Stomach (tissue), 9 donors: ENCODE results near the gene OR2B2. TPM values are rescaled to one million over a fixed set of nuclear protein-coding genes. Genes with fewer than 3 reads are reported as not detected.
"Not testable (repeated sequence)": the region's sequence is repeated elsewhere in the genome, so short reads cannot be mapped to it uniquely, and the experiment has no call there.

Experiments
- DNase-seq, 2 donors: peaks; one replicate each; pipeline versions ENCODE4 v3.0.0 to v3.0.0-alpha.2; 2013 to 2019
- H3K27ac ChIP-seq, 5 donors: fragments of 200-600 bp in 4 of 5; sonication (generic) in 4 of 5; one replicate each; pipeline ENCODE4 v1.5.1; 2013 to 2019; ENCODE audit warnings: mild to moderate bottlenecking in 1 of 5, moderate library complexity in 1 of 5
- H3K27me3 ChIP-seq, 3 donors: fragments of 200-600 bp; sonication (generic); one replicate each; pipeline ENCODE4 v1.5.1; 2017 to 2019; ENCODE audit warnings: mixed run types in 1 of 3
- H3K36me3 ChIP-seq, 4 donors: fragments of 200-600 bp; sonication (generic); 1 replicate in 3 of 4; 2 replicates in 1 of 4; pipeline ENCODE4 v1.5.1; 2016 to 2019
- H3K4me1 ChIP-seq, 4 donors: fragments of 200-600 bp; sonication (generic); one replicate each; pipeline ENCODE4 v1.5.1; 2016 to 2019
- H3K4me3 ChIP-seq, 4 donors: fragments of 200-600 bp; sonication (generic) in 3 of 4; one replicate each; pipeline ENCODE4 v1.5.1; 2016 to 2019; ENCODE audit warnings: mild to moderate bottlenecking in 1 of 4
- H3K9me3 ChIP-seq, 4 donors: fragments of 200-600 bp; sonication (generic); one replicate each; pipeline ENCODE4 v1.5.1; 2016 to 2019
- CTCF ChIP-seq, 7 experiments: fragments of 450-650 bp in 4 of 7; fragments of 200-600 bp in 3 of 7; sonication (generic) in 3 of 7; IDR thresholded peaks; one replicate each; pipeline ENCODE4 v1.5.1; 2016 to 2019; ENCODE audit warnings: antibody characterized with exemption in 7 of 7, control low read depth in 2 of 7, mild to moderate bottlenecking in 1 of 7
- EP300 ChIP-seq: sonication (generic); formaldehyde crosslinking; IDR thresholded peaks from one replicate; pipeline ENCODE4 v1.6.1; 2017; ENCODE audit warnings: antibody characterized with exemption
- POLR2A ChIP-seq, 4 donors: fragments of 450-650 bp; IDR thresholded peaks; one replicate each; pipeline ENCODE4 v1.6.1; 2016; ENCODE audit warnings: antibody characterized with exemption in 4 of 4, control low read depth in 2 of 4, mild to moderate bottlenecking in 1 of 4, moderate library complexity in 1 of 4
- POLR2AphosphoS5 ChIP-seq, 3 donors: sonication (generic); formaldehyde crosslinking; IDR thresholded peaks; one replicate each; pipeline ENCODE4 v1.6.1; 2016; ENCODE audit warnings: antibody characterized with exemption in 3 of 3
- WGBS, 5 donors: extraction: QIAGEN DNeasy Blood & Tissue Kit in 3 of 5; methylation state at CpG; one replicate each; pipeline versions ENCODE4 v1.1.5 to v1.1.7; 2013 to 2018; 5-methylcytosine and 5-hydroxymethylcytosine counted together
- intact Hi-C: fragments of 100-400 bp; cut with DNase I; formaldehyde crosslinking; loops from one replicate; pipeline ENCODE4 v1.15.1; 2023; ENCODE audit warnings: low total_unique reads
- polyA plus RNA-seq, 3 donors: library from polyadenylated mRNA; stranded (reverse); fragments of 200-250 nt; gene quantifications; one replicate each; pipeline ENCODE4 v1.2.3, GENCODE V29; 2013
- total RNA-seq, 5 donors: library from RNA; depleted of rRNA; stranded (reverse); fragments of >200 nt; gene quantifications; one replicate each; pipeline versions ENCODE4 v1.1.0 to v1.2.3, GENCODE V29; 2014 to 2016
- donor health status: healthy with polysubstance abuse.
- donor health status: Bipolar disorder and iron deficiency.
- donor health status: healthy.

Gene OR2B2
- total and polyA plus RNA-seq, 8 donors: not detected

- peaks cover 0 to 7% (median 0%) of the 10 kb centered on the region in 3 donors for H3K27me3 ChIP-seq
- H3K4me3 ChIP-seq: no peak overlapping the region
- intact Hi-C loops: no loop called here
- TF ChIP-seq CTCF (IDR thresholded peaks at IDR 0.05) (no peak), POLR2AphosphoS5 (IDR thresholded peaks at IDR 0.05) (no peak), EP300 (no peak), POLR2A (IDR thresholded peaks at IDR 0.05) (no peak)
- no peaks in the 10 kb centered on the region for H3K36me3 ChIP-seq
- H3K9me3 ChIP-seq: no peaks in the 10 kb centered on the region
- H3K27ac ChIP-seq: no peak overlapping the region
- DNase-seq: no peak
- peaks cover 0 to 9% (median 2%) of the 10 kb centered on the region in 4 donors for H3K4me1 ChIP-seq
- WGBS, 5 donors: 88 to 92% (median 89%) methylated on average over 8 of the region's 8 CpGs
These were observed 10.4 kb downstream of the OR2B2 start for GRCh38 chr6:27901801-27902200.

GRCh38 chr6:27900197-27900596, 12.0 kb downstream of the OR2B2 start:
- H3K27ac ChIP-seq, intact Hi-C loops, H3K36me3 ChIP-seq: not testable (repeated sequence)

GRCh38 chr6:27899543-27899942, 12.7 kb downstream of the OR2B2 start:
- Histone ChIP-seq H3K4me1 (peaks cover 0 to 19% (median 12%) of the 10 kb centered on the region in 4 donors), H3K27me3 (no peaks in the 10 kb centered on the region), H3K36me3 (no peaks in the 10 kb centered on the region), H3K9me3 (no peaks in the 10 kb centered on the region), H3K4me3 (no peak overlapping the region), H3K27ac (no peak overlapping the region)
- intact Hi-C loops: loop anchor here (10.0 kb wide), 2 partner anchors 125 to 735 kb away; no protein-coding TSS in a partner anchor
- DNase-seq: no peak
- TF ChIP-seq POLR2AphosphoS5 (IDR thresholded peaks at IDR 0.05) (no peak), EP300 (no peak), POLR2A (IDR thresholded peaks at IDR 0.05) (no peak), CTCF (IDR thresholded peaks at IDR 0.05) (no peak)

More at GRCh38 chr6:27900197-27900596, 12.0 kb downstream of the OR2B2 start:
- peaks cover 0 to 13% (median 7%) of the 10 kb centered on the region in 4 donors for H3K4me1 ChIP-seq
- H3K4me3 ChIP-seq, H3K9me3 ChIP-seq, H3K27me3 ChIP-seq, DNase-seq: not testable (repeated sequence)
- WGBS, 5 donors: 77 to 86% (median 84%) methylated on average over 7 of the region's 7 CpGs

- intact Hi-C loops: loop anchor here (10.0 kb wide), 2 partner anchors 123 to 733 kb away; no protein-coding TSS in a partner anchor
- Histone ChIP-seq H3K27ac (no peak overlapping the region), H3K36me3 (no peaks in the 10 kb centered on the region), H3K9me3 (no peaks in the 10 kb centered on the region), H3K27me3 (peaks cover 0 to 8% (median 0%) of the 10 kb centered on the region in 3 donors), H3K4me1 (peaks cover 10 to 27% (median 24%) of the 10 kb centered on the region in 4 donors), H3K4me3 (no peak overlapping the region)
- no peak for DNase-seq
- no peak for TF ChIP-seq CTCF (IDR thresholded peaks at IDR 0.05)
- TF ChIP-seq EP300: no peak
- TF ChIP-seq POLR2AphosphoS5 (IDR thresholded peaks at IDR 0.05): no peak
- TF ChIP-seq POLR2A (IDR thresholded peaks at IDR 0.05): no peak
- 88 to 95% (median 92%) methylated on average over 3 of the region's 3 CpGs for WGBS, 5 donors
These were observed 14.5 kb downstream of the OR2B2 start for GRCh38 chr6:27897580-27898206.

GRCh38 chr6:27896398-27896796, 15.8 kb downstream of the OR2B2 start:
- Histone ChIP-seq H3K4me3 (no peak overlapping the region), H3K27ac (no peak overlapping the region), H3K36me3 (no peaks in the 10 kb centered on the region), H3K9me3 (no peaks in the 10 kb centered on the region), H3K4me1 (peaks cover 10 to 40% (median 33%) of the 10 kb centered on the region in 4 donors), H3K27me3 (peaks cover 0 to 21% (median 0%) of the 10 kb centered on the region in 3 donors)
- no peak for DNase-seq
- intact Hi-C loops: loop anchor here (10.0 kb wide), 2 partner anchors 122 to 732 kb away; no protein-coding TSS in a partner anchor
- TF ChIP-seq EP300 (no peak), POLR2A (IDR thresholded peaks at IDR 0.05) (no peak), POLR2AphosphoS5 (IDR thresholded peaks at IDR 0.05) (no peak), CTCF (IDR thresholded peaks at IDR 0.05) (no peak)
- WGBS, 5 donors: 85 to 91% (median 88%) methylated on average over 4 of the region's 4 CpGs
